ENCODE results near the gene SERINC4.
"Not testable (repeated sequence)": the region's sequence is repeated elsewhere in the genome, so short reads cannot be mapped to it uniquely, and the experiment has no call there.

Gene SERINC4

DNA sequence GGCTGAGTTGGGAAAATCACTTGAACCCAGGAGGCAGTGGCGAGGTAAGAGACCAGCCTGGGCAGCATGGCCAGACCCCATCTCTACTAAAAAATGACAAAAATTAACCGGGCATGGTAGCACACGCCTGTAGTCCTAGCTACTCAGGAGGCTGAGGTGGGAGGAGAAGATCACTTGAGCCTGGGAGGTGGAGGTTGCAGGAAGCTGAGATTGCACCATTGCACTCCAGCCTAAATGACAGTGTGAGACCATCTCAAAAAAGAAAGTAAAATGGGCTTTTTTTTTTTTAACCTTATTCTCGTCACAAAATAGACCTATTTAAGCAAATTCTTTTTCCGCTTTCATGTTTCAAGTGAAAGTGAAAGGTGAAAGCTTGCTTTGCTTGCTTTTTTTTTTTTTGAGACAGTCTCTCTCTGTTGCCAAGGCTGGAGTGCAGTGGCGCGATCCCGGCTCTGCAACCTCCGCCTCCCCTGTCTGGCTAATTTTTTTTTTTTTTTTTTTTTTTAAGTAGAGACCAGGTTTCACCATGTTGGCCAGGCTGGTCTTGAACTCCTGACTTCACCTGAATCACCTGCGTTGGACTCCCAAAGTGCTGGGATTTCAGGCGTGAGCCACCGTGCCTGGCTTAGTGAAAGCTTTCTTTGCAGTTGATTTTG lies 50.2 kb downstream of the SERINC4 start:
- no peak for DNase-seq (ENCODE audit: low spot score)

DNA sequence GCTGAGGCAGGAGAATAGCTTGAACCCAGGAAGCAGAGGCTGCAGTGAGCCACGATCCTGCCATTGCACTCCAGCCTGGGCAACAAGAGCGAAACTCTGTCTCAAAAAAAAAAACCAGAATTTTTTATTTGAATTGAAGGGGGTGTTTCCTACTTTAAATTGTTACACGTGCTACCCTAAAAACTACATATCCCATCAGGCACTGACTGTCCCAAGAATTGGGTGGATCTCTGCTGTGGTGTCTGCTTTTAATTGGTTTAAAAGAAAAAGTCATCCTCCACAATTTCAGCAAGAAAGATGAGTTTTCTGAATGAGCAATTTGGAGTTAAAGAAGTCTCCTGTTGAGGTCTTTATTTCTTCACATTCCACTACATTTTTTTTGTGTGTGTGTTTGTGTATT lies 51.6 kb downstream of the SERINC4 start:
- DNase-seq (ENCODE audit: low spot score), result no peak

DNA sequence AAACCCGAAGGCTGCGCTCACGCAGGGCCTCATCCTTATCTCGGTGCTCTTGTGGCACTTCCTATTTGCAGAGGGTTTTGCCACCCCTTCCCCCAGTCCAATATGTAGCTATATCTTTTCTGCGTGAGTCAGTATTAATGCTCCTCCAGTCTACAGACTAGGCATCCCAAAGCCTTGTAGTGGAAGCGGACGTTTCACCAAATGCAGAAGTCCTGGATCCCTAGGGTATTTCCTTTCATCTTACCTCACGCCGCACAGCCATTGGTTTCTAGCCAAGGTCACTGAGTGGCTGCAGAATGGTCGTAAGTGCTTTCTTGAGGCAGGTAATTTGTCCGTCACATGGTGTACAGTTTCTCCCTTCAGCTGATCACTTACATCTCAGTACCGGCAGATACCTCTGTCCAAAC lies 53.1 kb downstream of the SERINC4 start:
- DNase-seq (ENCODE audit: low spot score), result not testable (repeated sequence)

DNA sequence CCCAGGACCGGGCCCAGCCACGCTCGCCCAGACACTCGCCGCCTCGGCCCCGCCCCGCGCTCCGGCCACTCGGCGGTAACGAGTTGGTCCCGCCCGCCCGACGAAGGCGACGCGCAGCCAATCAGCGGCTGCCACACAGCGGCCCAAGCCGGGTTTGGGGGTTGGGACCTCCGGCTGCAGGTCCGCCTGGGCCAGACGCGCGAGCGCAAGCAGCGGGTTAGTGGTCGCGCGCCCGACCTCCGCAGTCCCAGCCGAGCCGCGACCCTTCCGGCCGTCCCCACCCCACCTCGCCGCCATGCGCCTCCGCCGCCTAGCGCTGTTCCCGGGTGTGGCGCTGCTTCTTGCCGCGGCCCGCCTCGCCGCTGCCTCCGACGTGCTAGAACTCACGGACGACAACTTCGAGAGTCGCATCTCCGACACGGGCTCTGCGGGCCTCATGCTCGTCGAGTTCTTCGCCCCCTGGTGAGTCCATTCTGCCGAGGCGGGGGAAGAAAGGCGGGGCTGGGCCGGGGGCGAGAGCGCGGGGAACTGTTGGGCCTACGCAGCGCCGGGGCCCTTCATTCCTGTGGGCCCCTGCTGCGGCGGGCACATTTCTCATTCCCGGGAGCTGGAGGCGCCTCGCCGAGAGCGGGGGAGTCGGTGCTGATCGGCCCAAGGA lies 53.6 kb downstream of the SERINC4 start, which contains the start of gene PDIA3:
TSS of gene PDIA3 (plus strand) at position 194 of the 658 bp plus-strand sequence. CDS start at position 296, 102 bp downstream.
- peak; percentile 90 for DNase-seq (ENCODE audit: low spot score)

Measured in HuH-7 (cell line).